MCF 10A (cell line): ENCODE results near the gene DRD1. TPM values are rescaled to one million over a fixed set of nuclear protein-coding genes. Genes with fewer than 3 reads are reported as not detected.

ENCODE experiments used
- BruUV-seq: library from RNA; stranded (reverse); fragments of 400-500 nt; replicated peaks from 2 replicates; lab custom pipeline; 2021; lab: Mats Ljungman, UMichigan
- CTCF ChIA-PET: fragments of 300-600 bp; sonication (Branson Sonifier 250); formaldehyde crosslinking; extraction: SDS; loops from one replicate; lab custom pipeline; 2021; ENCODE audit warnings: antibody characterized with exemption, inconsistent platforms; lab: Yijun Ruan, JAX
- POLR2A ChIA-PET: fragments of 300-600, 350-650 bp; sonication (Branson Sonifier 250); formaldehyde crosslinking; extraction: SDS; loops from one replicate; lab custom pipeline; 2020; ENCODE audit warnings: antibody characterized with exemption, inconsistent platforms; lab: Yijun Ruan, JAX
- DNase-seq: peaks from one replicate; pipeline ENCODE4 v3.0.0-alpha.2; 2018; ENCODE audit not compliant: unreplicated experiment
- H3K27ac Mint-ChIP-seq: one replicate; pipeline ENCODE4 v1.8.0; 2022; ENCODE audit warnings: mild to moderate bottlenecking, low read depth, mixed read lengths; ENCODE audit not compliant: unreplicated experiment
- H3K27me3 Mint-ChIP-seq: one replicate; pipeline ENCODE4 v1.8.0; 2022; ENCODE audit warnings: mixed read lengths; ENCODE audit not compliant: insufficient read depth, unreplicated experiment
- H3K36me3 Mint-ChIP-seq: one replicate; pipeline ENCODE4 v1.8.0; 2022; ENCODE audit warnings: mild to moderate bottlenecking, moderate library complexity, mixed read lengths; ENCODE audit not compliant: insufficient read depth, unreplicated experiment
- H3K4me1 Mint-ChIP-seq: one replicate; pipeline ENCODE4 v1.8.0; 2022; ENCODE audit warnings: mixed read lengths; ENCODE audit not compliant: insufficient read depth, unreplicated experiment
- H3K4me3 Mint-ChIP-seq: one replicate; pipeline ENCODE4 v1.8.0; 2022; ENCODE audit warnings: mild to moderate bottlenecking, moderate library complexity, mixed read lengths; ENCODE audit not compliant: unreplicated experiment
- H3K9me3 Mint-ChIP-seq: one replicate; pipeline ENCODE4 v1.8.0; 2022; ENCODE audit warnings: mixed read lengths; ENCODE audit not compliant: unreplicated experiment
- intact Hi-C: fragments of 100-400 bp; cut with micrococcal nuclease; formaldehyde crosslinking; loops from 2 replicates; pipeline ENCODE4 v1.14.1; 2022
- total RNA-seq: library from RNA; stranded (reverse); gene quantifications from 2 replicates; pipeline ENCODE4 v1.2.3, GENCODE V29; 2022
- TF ChIP-seq, protein P1 (sequence below): fragments of 200-600 bp; IDR thresholded peaks from one replicate; pipeline ENCODE4 v1.8.0; 2022; ENCODE audit warnings: antibody characterized with exemption, mild to moderate bottlenecking; ENCODE audit not compliant: unreplicated experiment

Gene DRD1
- total RNA-seq, 1 experiment from 2014 or later = not detected

DNA sequence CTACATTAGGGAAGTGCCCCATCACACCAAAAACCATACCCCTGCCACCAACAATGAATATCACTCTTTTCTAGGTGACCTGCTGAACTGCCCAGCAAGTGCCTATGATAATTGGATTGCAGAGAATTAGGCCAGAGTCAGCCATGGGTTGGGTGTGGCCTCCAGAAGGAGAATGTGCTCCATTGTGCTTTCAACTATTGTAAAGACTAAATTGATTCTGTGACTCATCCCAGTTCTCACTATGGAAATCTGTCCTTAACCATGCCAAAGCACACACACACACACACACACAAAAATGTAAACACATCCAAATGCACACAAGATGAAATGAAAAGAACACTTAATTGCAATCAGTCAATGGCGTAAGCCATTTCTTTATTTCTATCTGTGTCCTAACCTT, 25.7 kb downstream of the DRD1 start:
- Mint-ChIP-seq H3K9me3 (peaks cover 8% of the 10 kb centered on the region), H3K4me3 (no peak overlapping the region), H3K27me3 (peaks cover 20% of the 10 kb centered on the region), H3K4me1 (no peaks in the 10 kb centered on the region), H3K27ac (no peak overlapping the region), H3K36me3 (no peaks in the 10 kb centered on the region)
- ChIA-PET CTCF (no interaction called here), POLR2A (no interaction called here)
- no TSS peak for BruUV-seq
- TF ChIP-seq, protein P1, sequence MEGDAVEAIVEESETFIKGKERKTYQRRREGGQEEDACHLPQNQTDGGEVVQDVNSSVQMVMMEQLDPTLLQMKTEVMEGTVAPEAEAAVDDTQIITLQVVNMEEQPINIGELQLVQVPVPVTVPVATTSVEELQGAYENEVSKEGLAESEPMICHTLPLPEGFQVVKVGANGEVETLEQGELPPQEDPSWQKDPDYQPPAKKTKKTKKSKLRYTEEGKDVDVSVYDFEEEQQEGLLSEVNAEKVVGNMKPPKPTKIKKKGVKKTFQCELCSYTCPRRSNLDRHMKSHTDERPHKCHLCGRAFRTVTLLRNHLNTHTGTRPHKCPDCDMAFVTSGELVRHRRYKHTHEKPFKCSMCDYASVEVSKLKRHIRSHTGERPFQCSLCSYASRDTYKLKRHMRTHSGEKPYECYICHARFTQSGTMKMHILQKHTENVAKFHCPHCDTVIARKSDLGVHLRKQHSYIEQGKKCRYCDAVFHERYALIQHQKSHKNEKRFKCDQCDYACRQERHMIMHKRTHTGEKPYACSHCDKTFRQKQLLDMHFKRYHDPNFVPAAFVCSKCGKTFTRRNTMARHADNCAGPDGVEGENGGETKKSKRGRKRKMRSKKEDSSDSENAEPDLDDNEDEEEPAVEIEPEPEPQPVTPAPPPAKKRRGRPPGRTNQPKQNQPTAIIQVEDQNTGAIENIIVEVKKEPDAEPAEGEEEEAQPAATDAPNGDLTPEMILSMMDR = no peak
- no peak for DNase-seq
- intact Hi-C loops = no loop called here

DNA sequence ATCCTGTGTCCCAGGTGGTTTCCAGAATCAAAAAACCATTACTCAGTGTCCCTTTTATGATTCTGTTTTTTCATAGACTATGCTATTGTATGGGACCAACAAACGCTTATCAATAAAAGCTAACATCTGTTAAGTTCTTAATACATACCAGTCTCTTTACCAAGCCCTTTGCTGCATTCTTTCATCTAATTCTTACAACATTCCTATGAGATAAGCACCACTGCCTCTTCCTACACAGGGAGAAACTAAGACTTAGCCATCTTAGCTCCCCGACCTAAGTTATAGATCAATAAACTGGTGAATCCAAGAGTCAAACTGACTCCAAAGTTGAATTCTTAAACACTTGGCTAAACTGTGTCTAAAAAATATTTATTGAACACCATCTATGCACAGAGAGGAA, 26.6 kb downstream of the DRD1 start:
- H3K4me1 Mint-ChIP-seq = no peaks in the 10 kb centered on the region
- H3K4me3 Mint-ChIP-seq = no peak overlapping the region
- H3K27me3 Mint-ChIP-seq = peaks cover 27% of the 10 kb centered on the region
- TF ChIP-seq, protein P1 = no peak
- no peak for DNase-seq
- no peak overlapping the region for H3K27ac Mint-ChIP-seq
- intact Hi-C loops = no loop called here
- BruUV-seq = no TSS peak
- no peaks in the 10 kb centered on the region for H3K36me3 Mint-ChIP-seq
- H3K9me3 Mint-ChIP-seq = peaks cover 8% of the 10 kb centered on the region
- CTCF ChIA-PET = interaction anchor here (0.6 to 1.1 kb wide), 2 partner anchors 40 to 465 kb away, joined by 3 read pairs; no protein-coding TSS in a partner anchor
- POLR2A ChIA-PET = no interaction called here

DNA sequence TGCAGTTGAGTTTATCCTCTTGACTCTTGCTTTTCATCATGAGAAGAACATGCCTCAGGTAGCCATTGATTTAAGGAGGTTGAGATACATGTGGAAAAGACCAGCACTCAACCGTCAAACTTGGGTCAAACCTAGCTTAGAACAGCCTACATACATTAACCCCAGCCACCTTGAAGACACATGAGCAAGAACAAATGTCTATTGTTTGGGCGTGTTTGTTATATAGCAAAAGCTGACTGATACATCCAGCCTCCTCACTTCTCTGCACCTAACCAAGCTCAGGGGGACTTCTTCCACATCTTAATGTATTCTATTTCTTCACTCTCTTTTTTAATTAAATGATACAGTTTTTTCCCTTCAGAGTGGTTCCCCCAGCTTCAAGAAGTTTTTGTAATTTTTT, 28.7 kb downstream of the DRD1 start:
- Mint-ChIP-seq H3K36me3 (no peaks in the 10 kb centered on the region), H3K4me1 (no peaks in the 10 kb centered on the region), H3K27me3 (peaks cover 45% of the 10 kb centered on the region), H3K9me3 (peaks cover 8% of the 10 kb centered on the region), H3K4me3 (no peak overlapping the region), H3K27ac (no peak overlapping the region)
- DNase-seq = no peak
- no TSS peak for BruUV-seq
- intact Hi-C loops = no loop called here
- ChIA-PET POLR2A (interaction anchor here (0.6 kb wide), 1 partner anchor 99 kb away, joined by 3 read pairs; no protein-coding TSS in a partner anchor), CTCF (interaction anchor here (0.5 to 0.7 kb wide), 4 partner anchors 118 to 296 kb away, joined by 3 to 5 read pairs (median 4); no protein-coding TSS in a partner anchor)
- TF ChIP-seq, protein P1 = no peak

DNA sequence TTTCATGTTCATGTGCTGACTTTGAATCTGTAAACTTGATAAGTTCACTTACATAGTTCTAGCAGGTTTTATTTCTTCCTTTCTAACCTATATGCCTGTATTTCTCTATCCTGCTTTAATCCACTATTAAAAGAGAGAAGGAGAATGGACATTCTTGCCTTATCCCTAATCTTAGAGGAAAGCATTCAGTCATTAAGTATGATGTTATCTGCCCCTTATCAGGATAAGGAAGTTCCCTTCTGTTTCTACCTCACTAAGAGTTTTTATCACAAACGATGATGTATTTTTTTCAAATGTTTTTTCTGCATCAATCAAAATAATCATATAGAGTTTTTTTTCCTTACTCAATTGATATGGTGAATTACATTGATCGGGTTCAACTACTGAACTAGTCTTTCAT, 33.1 kb downstream of the DRD1 start:
- Mint-ChIP-seq H3K9me3 (peaks cover 8% of the 10 kb centered on the region), H3K27me3 (peaks cover 43% of the 10 kb centered on the region), H3K4me1 (no peaks in the 10 kb centered on the region), H3K4me3 (no peak overlapping the region), H3K27ac (no peak overlapping the region), H3K36me3 (no peaks in the 10 kb centered on the region)
- no TSS peak for BruUV-seq
- TF ChIP-seq, protein P1 = no peak
- CTCF ChIA-PET = no interaction called here
- POLR2A ChIA-PET = no interaction called here
- intact Hi-C loops = no loop called here
- no peak for DNase-seq
